Measurements from ENCODE around the gene STPG4.

DNA sequence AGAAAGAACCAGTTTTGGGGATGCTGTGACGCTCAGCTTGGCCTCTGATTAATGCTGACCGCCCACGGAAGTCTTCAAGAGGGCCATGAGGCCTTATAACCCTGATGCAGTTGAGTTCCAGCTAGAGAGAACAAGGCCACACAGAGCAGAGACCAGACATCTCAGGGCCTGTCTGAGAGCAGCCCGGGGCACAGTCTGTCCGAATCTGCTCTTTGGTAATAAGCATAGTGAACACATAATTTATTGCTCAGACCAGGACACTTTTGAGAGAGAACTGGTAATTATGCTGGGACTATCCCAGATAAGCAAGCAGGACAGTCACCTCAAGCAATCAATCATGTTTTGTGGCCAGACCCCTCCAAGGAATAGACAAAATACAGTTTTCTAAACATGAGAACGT is 68.5 kb downstream of the STPG4 start:
- TF ChIP-seq, protein P1, sequence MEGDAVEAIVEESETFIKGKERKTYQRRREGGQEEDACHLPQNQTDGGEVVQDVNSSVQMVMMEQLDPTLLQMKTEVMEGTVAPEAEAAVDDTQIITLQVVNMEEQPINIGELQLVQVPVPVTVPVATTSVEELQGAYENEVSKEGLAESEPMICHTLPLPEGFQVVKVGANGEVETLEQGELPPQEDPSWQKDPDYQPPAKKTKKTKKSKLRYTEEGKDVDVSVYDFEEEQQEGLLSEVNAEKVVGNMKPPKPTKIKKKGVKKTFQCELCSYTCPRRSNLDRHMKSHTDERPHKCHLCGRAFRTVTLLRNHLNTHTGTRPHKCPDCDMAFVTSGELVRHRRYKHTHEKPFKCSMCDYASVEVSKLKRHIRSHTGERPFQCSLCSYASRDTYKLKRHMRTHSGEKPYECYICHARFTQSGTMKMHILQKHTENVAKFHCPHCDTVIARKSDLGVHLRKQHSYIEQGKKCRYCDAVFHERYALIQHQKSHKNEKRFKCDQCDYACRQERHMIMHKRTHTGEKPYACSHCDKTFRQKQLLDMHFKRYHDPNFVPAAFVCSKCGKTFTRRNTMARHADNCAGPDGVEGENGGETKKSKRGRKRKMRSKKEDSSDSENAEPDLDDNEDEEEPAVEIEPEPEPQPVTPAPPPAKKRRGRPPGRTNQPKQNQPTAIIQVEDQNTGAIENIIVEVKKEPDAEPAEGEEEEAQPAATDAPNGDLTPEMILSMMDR (IDR thresholded peaks at IDR 0.05): no peak
- TF ChIP-seq POLR2A (IDR thresholded peaks at IDR 0.05): no peak

Measured in thyroid gland (tissue), 4 donors.